Gastrocnemius medialis (tissue), 4 donors: ENCODE data around the gene AGBL1. TPM values are rescaled to one million over a fixed set of nuclear protein-coding genes. Genes with fewer than 3 reads are reported as not detected.

Experiments
- ATAC-seq, 2 donors: fragments of 150-250 bp; one replicate each; pipeline ENCODE4 v1.9.1; 2016
- DNase-seq, 2 donors: peaks; one replicate each; pipeline ENCODE4 v3.0.0-alpha.2; 2019
- H3K27ac ChIP-seq, 4 donors: fragments of 200-600 bp; sonication (generic); 1 replicate in 1 of 4; 2 replicates in 3 of 4; pipeline ENCODE4 v1.5.1; 2016 to 2018; ENCODE audit warnings: mild to moderate bottlenecking in 2 of 4, moderate library complexity in 1 of 4
- H3K27me3 ChIP-seq, 3 donors: fragments of 200-600 bp; sonication (generic) in 2 of 3; 1 replicate in 1 of 3; 2 replicates in 2 of 3; pipeline versions ENCODE4 v1.5.1 to v1.6.0; 2016 to 2019; ENCODE audit warnings: mild to moderate bottlenecking in 1 of 3, moderate library complexity in 1 of 3
- H3K36me3 ChIP-seq, 2 donors: fragments of 200-600 bp; sonication (generic) in 1 of 2; one replicate each; pipeline ENCODE4 v1.5.1; 2017 to 2018
- H3K4me1 ChIP-seq, 2 donors: fragments of 200-600 bp; sonication (generic) in 1 of 2; one replicate each; pipeline ENCODE4 v1.5.1; 2016 to 2017; ENCODE audit warnings: mild to moderate bottlenecking in 2 of 2
- H3K4me3 ChIP-seq, 4 donors: fragments of 200-600 bp; sonication (generic) in 3 of 4; 1 replicate in 1 of 4; 2 replicates in 3 of 4; pipeline ENCODE4 v1.5.1; 2016 to 2019; ENCODE audit warnings: mild to moderate bottlenecking in 2 of 4
- H3K9me3 ChIP-seq, 3 donors: fragments of 200-600 bp; sonication (generic) in 2 of 3; 1 replicate in 1 of 3; 2 replicates in 2 of 3; pipeline ENCODE4 v1.5.1; 2016 to 2019
- CTCF ChIP-seq, 5 experiments: fragments of 450-650 bp in 3 of 5; fragments of 200-600 bp in 2 of 5; sonication (generic) in 2 of 5; IDR thresholded peaks in 4 of 5; conservative IDR thresholded peaks in 1 of 5; 1 replicate in 4 of 5; 2 replicates in 1 of 5; pipeline ENCODE4 v1.5.1; 2016 to 2019; ENCODE audit warnings: antibody characterized with exemption in 5 of 5, mild to moderate bottlenecking in 3 of 5, moderate library complexity in 3 of 5
- POLR2A ChIP-seq, 2 donors: fragments of 450-650 bp; IDR thresholded peaks; one replicate each; pipeline ENCODE4 v1.6.1; 2017; ENCODE audit warnings: antibody characterized with exemption in 2 of 2, mild to moderate bottlenecking in 2 of 2, moderate library complexity in 2 of 2
- in situ Hi-C, 4 donors: fragments of 200-750 bp; cut with MboI; loops; one replicate each; pipeline versions ENCODE4 v1.15.0 to v1.8.0; 2017; ENCODE audit warnings: low sequenced_read_pairs in 4 of 4
- intact Hi-C: fragments of 100-400 bp; cut with DNase I; formaldehyde crosslinking; loops from one replicate; pipeline ENCODE4 v1.15.1; 2023; ENCODE audit warnings: low total_unique reads
- total RNA-seq, 4 donors: library from RNA; depleted of rRNA; stranded (reverse); fragments of >200 nt; gene quantifications; one replicate each; pipeline versions ENCODE4 v1.1.0 to v1.2.3, GENCODE V29; 2016

AGBL1 gene
- total RNA-seq, 4 donors from 2014 or later, result 3.8 to 29.7 (median 15.9) TPM

DNA sequence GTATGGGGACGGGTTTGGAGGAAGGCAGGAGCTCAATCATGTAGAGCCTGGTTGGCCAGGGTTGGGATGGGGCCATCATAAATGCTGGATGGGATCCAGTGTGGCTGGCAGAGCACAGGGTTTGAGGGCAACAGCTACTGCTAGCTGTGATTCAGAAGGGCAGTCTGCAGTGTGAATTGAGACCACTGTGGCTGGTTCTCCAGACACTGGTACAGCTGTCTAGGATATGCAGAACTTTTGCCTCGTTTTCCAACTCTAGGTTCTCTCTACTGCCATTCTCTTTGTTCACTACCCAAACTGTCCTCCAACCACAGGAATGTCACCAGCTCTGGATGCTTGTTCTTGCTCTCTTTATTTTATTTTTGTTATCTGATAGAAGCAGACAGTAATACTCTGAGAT lies 543.6 kb downstream of the AGBL1 start:
- DNase-seq, result no peak
- in situ Hi-C loops, result loop anchor here in 2 of 4 donors (25.0 kb wide), 2 partner anchors 989 to 1639 kb away; partner anchors contain the start of gene NTRK3 (in 1 of the 2)
- Histone ChIP-seq H3K4me3 (no peak overlapping the region), H3K9me3 (no peaks in the 10 kb centered on the region), H3K27me3 (no peaks in the 10 kb centered on the region), H3K4me1 (peaks cover 4 to 17% of the 10 kb centered on the region in 2 donors), H3K36me3 (no peaks in the 10 kb centered on the region), H3K27ac (no peak overlapping the region)
- no peak for ATAC-seq
- TF ChIP-seq CTCF (IDR thresholded peaks at IDR 0.05 in 4 of 5, conservative IDR thresholded peaks at IDR 0.05 in 1 of 5) (no peak), POLR2A (IDR thresholded peaks at IDR 0.05) (no peak)
- intact Hi-C loops, result loop anchor here (5.0 to 10.0 kb wide), 3 partner anchors 132 to 979 kb away; no protein-coding TSS in a partner anchor

GRCh38 chr15:86624261-86625036 lies 544.8 kb downstream of the AGBL1 start:
- ATAC-seq, result peak; percentile 100
- Histone ChIP-seq H3K9me3 (no peaks in the 10 kb centered on the region), H3K36me3 (no peaks in the 10 kb centered on the region), H3K4me1 (peaks cover 4 to 17% of the 10 kb centered on the region in 2 donors), H3K27ac (peak overlapping the region; percentile 49 to 87 (median 74)), H3K27me3 (no peaks in the 10 kb centered on the region), H3K4me3 (peak overlapping the region in 3 of 4 donors; percentile 28 to 43 (median 31))
- in situ Hi-C loops (loop anchor here in 2 of 4 donors (25.0 kb wide), 2 partner anchors 988 to 1638 kb away; partner anchors contain the start of gene NTRK3 (in 1 of the 2)), intact Hi-C loops (loop anchor here (1.0 to 10.0 kb wide), 5 partner anchors 130 to 1622 kb away; no protein-coding TSS in a partner anchor)
- peak; percentile 89 to 96 for DNase-seq
- TF ChIP-seq POLR2A (IDR thresholded peaks at IDR 0.05) (no peak), CTCF (IDR thresholded peaks at IDR 0.05 in 4 of 5, conservative IDR thresholded peaks at IDR 0.05 in 1 of 5) (peak; percentile 70 to 83 (median 73))

DNA sequence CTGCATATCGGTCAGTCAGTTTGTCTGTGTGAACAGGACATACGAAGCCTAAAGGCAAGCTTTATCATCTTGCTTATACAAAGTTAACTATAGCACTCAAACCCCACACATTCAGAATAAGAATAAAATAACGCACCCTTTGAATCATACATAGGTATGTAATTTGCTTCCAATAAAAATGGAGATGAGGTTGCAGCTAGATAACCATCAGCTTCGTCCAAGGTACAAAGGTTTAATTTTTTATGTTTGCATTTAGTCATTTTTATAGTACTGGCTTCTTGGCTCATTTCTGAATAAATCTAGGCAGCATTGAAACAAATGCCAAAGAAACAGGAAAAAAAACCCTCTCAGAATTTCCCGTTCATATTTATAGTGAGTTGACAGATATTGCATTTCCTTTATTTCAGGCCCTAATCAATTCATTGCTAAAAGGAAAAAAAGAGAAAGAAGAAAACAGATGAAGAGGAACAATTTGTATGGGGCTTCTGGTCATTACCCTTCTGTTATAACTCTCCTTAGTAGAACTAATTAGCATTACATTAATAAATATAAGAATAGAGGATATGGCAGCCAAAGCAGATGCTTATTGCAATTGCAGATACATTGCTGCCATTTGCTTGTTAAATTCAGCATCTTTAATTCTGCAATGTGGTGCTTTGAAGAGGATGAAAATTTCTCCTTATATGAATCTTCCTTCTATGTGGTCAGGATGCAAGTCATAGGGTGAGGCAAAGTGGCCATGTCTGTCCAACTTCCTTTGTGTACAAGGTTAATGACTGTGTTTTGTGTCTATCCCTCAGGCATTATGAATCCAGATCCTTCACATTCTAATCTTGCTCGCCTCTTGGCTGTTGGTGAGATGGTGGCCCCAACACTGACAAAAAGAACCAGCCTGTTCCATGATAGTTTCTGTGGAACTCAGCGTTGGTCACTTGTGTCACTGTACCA lies 550.0 kb downstream of the AGBL1 start:
- TF ChIP-seq CTCF (IDR thresholded peaks at IDR 0.05 in 4 of 5, conservative IDR thresholded peaks at IDR 0.05 in 1 of 5), result no peak
- no peak for TF ChIP-seq POLR2A (IDR thresholded peaks at IDR 0.05)
- no peaks in the 10 kb centered on the region for H3K36me3 ChIP-seq
- intact Hi-C loops, result loop anchor here (10.0 kb wide), 1 partner anchor 125 kb away; no protein-coding TSS in a partner anchor
- H3K4me1 ChIP-seq, result peaks cover 3 to 4% of the 10 kb centered on the region in 2 donors
- ATAC-seq (no peak), DNase-seq (no peak)
- H3K27me3 ChIP-seq, result no peaks in the 10 kb centered on the region
- no peak overlapping the region for H3K4me3 ChIP-seq
- no peaks in the 10 kb centered on the region for H3K9me3 ChIP-seq
- in situ Hi-C loops, result no loop called here
- H3K27ac ChIP-seq, result no peak overlapping the region

- intact Hi-C loops, result no loop called here
- H3K27ac ChIP-seq, result no peak overlapping the region
- no peak for TF ChIP-seq CTCF (IDR thresholded peaks at IDR 0.05 in 4 of 5, conservative IDR thresholded peaks at IDR 0.05 in 1 of 5)
- no peak for TF ChIP-seq POLR2A (IDR thresholded peaks at IDR 0.05)
- no peaks in the 10 kb centered on the region for H3K27me3 ChIP-seq
- H3K36me3 ChIP-seq, result no peaks in the 10 kb centered on the region
- no peaks in the 10 kb centered on the region for H3K9me3 ChIP-seq
- no peak overlapping the region for H3K4me3 ChIP-seq
- H3K4me1 ChIP-seq, result no peaks in the 10 kb centered on the region
- no peak for DNase-seq
- ATAC-seq, result no peak
- in situ Hi-C loops, result no loop called here
Measured at GRCh38 chr15:86630946-86631345, 551.3 kb downstream of the AGBL1 start.
